Activated CD4-positive, alpha-beta T cell treated with anti-CD3 and anti-CD28 coated beads, Interleukin-2, amount 50 U/mL, for 1 hour (primary cell): ENCODE data around the gene ALAD.
"Not testable (repeated sequence)": the region's sequence is repeated elsewhere in the genome, so short reads cannot be mapped to it uniquely, and the experiment has no call there.

Source experiments
- DNase-seq: peaks from one replicate; pipeline ENCODE4 v3.0.0-alpha.2; 2020

Gene ALAD

DNA sequence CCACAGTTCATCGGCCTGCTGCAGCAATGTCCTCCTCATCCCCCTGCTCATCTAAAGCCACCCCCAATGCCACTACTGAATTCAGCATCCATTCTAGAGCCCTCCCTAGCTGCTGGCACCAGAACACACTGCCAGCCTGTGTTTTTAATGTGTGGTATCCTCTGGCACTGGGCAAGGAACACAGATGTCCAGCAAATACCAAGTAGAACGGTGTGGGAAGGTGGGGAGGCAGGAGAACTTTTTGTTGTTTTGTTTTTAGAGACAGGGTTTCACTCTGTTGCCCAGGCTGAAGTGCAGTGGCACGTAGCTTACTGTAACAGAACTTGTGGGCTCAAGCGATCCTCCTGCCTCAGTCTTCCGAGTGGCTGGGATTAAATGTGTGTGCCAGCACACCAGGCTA is 29.0 kb downstream of the ALAD start:
- DNase-seq = no peak

DNA sequence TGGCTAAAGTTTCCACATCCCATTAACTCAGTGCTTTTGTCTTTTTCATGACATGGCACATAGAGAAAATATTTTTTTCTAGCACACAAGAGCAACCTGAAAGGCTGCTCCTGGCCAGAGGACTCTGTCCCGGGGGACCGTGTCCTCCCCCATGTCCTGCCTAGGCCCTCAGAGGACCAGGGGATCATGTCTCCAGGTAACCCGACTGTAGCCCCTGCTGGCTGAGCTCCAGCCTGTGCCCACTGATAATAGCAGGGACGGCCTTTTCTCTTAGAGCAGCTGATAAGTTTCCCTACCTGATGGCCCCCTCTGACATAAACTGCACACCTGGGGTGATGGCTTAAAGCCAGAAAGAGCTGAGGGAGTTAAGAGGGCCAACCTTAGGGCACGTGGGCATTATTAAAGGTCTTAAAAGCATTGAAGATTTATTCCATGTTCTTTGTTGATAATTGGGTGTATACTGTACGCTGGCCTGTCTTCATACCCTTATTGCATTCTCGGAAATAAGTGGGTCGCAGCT is 30.2 kb downstream of the ALAD start:
- no peak for DNase-seq

DNA sequence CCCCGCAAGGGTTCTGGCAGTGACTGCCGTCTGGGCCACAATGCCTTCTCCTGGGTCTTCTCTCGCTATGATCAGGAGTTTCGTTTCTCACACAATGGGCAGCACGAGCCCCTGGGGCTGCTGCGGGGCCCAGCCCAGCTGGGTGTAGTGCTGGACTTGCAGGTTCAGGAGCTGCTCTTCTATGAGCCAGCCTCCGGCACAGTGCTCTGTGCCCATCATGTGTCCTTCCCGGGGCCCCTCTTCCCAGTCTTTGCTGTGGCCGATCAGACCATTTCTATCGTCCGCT is 31.3 kb downstream of the ALAD start:
- DNase-seq = no peak

DNA sequence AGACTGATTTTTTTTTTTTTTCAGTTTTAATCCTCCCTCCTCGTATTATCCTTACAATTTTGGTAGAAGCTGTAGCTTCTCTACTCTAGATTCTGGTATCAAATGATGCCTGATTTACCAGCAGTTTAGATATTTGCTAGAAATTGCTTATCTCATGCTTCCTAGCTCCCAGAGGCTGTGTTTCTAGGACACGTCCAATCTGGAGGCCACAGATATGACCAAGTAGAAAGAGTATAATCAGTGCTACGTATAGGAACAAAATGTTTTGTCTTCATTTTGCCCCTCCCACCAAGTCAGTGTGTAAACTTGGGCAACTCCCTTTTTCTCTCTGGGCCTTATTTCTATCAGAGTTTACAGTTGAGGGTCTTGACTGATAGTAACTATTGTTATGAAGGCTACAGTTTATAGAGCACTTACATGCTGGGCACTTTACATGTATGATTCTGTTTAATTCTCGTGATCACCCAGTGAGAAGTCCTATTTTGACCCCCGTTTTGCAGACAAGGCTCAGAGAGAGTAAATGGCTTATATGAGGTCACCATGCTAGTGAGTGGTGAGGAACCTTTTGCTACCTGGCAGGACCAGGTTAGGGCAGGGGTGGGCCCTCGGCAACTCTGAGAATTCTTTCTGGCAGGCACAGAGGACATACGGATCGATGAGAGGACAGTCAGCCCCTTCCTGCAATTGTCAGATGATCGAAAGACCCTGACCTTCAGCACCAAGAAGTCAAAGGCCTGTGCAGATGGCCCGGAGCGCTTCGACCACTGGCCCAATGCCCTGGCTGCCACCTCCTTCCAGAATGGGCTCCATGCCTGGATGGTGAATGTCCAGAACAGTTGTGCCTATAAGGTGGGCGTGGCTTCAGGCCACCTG is 31.9 kb downstream of the ALAD start:
- no peak for DNase-seq

DNA sequence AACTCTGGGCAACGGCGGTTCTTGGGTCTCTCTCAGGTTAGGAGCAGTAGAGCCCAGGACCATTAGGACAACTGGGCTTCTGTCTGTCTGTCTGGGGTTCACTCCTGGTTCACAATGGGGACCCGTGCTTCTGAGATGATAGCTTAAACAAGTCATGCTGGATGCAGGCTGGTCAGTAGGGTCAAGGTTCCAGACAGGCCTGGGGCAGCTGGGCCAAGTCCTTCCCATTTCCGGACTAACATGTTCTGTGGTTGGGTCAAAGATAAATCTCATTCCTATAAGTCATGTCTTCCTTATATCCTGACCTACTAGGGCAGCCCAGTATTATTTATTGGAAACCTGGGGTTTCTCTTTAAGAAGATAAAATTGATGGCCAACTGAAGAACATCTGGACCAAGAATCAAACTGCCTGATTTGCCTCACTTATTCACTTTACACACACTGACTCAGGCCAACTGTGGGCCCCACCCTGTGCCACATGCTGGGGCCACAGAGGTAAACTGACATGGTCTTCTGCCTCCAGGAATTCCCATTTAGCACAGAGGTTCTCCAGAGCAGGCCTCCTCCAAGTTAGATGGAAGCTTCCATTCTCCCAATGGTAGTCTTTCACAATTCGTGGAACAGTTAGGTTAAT is 32.6 kb downstream of the ALAD start:
- no peak for DNase-seq

DNA sequence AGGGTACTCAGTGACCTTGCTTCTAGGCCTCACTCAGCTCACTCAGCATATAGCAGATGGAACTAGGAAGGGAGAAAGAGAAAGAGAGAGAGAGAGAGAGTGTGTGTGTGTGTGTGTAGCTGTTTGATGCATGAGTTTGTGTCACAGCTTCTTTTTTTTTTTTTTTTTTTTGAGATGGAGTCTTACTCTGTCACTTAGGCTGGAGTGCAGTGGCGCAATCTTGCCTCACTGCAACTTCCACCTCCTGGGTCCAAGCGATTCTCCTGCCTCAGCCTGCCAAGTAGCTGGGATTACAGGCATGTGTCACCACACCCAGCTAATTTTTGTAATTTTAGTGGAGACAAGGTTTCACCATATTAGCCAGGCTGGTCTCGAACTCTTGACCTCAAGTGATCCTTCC is 35.4 kb downstream of the ALAD start:
- not testable (repeated sequence) for DNase-seq

DNA sequence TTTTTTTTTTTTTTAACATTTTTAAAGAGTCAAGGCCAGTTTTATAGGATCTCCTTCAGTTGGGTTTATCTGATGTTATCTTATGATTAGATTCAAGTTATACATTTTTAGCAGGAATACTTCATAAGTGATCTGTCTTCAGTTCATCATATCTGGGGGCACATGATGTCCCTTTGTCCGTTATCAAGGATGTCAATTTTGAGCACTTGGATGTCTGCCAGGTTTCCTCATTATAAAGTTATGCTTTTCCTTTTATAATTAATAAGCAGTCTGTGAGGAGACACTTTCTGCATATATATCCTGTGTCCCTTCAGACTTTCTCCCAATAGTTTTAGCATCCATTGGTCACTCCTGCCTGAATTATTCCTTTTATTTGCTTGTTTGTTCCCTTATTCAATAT is 36.1 kb downstream of the ALAD start:
- DNase-seq = no peak

DNA sequence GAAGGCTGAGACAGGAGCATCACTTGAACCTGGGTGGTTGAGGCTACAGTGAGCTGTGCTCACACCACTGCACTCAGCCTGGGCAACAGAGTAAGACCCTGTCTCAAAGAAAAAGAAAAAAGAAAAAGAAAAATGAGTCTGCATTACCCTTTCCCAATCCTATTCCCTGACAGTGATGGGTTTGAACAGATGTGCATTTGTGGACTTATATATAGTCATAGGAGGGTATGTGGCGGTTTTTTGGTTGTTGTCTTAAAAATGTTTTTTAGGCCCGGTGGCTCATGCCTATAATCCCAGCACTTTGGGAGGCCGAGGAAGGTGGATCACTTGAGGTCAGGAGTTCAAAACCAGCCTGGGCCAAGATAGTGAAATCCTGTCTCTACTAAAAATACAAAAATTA is 37.7 kb downstream of the ALAD start:
- DNase-seq = no peak

DNA sequence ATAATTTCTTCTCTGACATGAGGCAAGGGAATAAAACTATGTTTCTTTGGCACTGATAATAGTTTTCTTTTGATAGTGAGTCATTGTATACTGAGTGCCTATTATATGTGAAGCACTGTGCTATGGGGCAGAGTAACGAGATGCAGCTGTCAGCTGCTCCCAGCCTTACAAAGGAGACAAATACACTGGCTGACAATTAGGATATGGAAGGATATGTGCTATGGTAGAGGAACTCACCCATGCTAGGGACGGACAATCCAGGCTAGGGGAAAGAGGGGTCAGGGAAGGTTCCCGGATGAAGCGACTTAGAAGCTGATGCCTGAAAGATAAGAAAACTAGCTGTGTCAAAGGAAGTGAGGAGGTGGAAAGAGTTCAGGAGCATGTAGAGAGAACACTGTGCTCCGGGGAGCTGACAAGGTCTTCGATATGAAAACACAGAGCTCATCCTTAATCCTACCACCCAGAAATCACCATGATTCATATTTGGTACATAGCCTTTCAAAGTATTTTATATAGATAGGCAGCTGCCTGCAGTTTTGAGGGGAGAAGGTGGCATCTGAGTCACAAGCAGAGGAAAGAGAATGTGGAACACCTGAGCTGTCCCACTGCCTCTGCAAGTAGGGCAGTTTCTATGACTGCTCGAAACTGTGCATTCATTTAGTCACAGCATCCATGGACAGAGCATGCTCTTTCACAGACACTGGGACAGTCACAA is 39.6 kb downstream of the ALAD start:
- DNase-seq = no peak

DNA sequence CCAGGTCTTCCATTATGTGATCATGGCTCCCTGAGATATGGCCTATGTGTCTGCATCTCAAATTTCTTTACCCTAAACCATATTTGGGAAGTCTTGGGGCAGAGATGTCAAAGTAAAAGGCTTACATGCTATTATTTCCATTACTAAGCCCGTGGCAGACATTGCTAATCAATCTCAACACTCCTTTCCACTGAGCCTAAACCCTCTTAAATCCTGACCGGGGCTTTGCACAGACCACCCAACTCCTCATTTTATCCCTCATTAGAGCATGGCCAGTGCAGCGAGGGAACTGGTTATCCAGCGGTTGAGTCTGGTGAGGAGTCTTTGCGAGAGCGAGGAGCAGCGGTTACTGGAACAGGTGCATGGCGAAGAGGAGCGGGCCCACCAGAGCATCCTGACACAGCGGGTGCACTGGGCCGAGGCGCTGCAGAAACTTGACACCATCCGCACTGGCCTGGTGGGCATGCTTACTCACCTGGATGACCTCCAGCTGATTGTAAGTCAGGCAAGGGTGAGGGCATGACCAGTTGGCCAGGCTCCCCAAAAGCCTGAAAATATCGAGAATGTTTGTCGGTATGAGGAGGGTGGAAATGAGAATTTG is 40.7 kb downstream of the ALAD start:
- DNase-seq = no peak

DNA sequence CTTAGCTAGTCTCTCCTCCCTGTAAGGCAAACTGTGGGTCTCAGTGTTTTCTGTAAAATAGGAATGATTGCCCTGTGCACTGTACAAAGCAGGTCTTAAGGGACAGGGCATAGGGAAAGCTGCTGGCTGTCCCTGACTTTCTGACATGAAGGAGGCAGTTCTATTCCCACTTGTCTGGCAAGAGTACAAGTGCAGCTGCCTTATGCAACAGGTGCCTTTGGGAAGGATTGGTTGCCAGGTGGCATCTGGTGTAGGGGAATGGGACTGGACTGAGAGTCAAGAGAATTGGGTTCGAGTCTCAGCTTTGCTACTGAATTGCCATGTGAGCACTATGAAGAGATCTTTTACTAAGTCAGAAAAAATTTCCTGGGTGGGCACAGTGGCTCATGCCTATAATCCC is 41.7 kb downstream of the ALAD start:
- no peak for DNase-seq

DNA sequence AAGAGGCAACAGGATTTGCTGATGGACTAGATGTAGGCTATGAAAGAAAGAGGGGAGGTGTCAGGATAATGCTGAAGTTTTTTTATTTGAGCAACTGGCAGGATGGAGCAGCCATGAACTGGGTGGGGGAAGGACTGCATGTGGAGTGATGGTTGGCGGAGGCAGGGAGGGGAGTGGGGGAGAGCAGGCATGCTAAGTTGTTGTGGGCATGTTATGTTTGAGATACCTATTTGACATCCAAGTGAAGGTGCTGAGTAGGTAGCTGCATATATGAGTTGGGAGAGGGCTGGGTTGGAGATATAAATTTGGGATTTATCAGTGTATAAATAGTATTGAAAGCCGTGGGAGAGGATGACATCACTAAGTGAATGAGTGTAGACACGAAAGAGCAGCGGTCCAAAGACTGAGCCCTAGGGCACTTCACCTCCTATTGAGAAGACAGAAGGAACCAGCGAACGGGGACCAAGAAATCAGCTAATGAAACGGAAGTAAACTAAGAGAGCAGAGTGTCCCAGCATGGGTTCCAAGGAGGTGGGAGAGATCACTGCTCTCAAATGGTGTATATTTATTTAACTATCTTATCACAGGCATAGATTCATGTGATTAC is 44.3 kb downstream of the ALAD start:
- DNase-seq = no peak

DNA sequence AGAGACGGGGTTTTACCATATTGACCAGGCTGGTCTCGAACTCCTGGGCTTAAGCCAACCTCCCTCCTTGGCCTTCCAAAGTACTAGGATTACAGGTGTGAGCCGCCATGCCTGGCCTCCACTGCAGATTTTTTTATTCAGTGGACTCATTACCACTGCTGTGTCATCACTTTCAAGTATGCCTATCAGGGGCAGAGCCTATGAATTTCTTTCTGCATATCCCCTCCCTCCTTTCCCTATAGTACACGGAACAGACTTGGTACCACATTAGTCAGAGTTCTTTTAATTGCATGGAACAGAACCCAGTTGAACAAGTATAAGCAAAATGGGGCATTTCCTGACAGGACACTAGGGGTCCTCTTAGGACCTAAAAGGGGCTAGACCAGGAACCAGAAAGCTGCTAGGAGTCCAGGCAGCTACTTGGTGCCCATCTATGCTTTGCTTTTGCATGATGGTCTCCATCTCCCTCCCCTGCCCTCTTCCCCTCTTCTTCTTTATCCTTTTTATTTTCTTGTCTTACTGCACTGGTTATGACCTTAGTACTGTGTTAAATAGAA is 46.0 kb downstream of the ALAD start:
- DNase-seq = no peak

DNA sequence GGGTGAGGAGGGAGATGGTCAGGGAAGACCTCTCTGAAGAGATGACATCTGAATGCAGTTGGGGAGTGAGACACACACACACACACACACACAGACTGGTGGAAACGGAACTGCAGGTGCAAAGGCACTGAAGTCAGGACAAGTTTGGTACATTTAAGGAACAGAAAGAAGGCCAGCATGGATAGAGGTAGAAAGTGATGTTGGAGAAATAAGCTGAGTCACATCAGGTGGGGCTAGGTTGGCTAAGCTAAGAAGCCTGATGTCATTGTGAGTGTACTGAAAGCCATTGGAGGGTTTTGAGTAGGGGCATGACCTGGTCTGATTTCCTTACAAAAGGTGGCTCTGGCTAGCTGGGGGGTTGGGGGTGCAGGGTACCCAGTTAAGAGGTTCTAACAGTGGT is 48.7 kb downstream of the ALAD start:
- no peak for DNase-seq

DNA sequence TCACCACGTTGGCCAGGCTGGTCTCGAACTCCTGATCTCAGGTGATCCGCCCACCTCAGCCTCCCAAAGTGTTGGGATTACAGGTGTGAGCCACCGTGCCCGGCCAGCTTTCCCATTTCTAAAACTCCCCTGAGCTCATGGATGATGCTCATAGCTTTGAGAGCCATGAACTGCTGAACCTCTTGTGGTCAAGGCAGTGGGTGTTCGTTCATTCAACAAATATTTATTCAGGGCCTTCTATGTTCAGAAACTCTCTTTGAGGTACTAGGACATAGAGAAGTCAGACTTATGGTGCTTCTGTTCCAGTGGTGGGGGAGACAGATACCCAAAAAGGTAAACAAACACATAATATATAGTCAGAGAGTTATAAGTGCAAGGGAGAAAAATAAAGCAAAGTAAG is 49.1 kb downstream of the ALAD start:
- no peak for DNase-seq

DNA sequence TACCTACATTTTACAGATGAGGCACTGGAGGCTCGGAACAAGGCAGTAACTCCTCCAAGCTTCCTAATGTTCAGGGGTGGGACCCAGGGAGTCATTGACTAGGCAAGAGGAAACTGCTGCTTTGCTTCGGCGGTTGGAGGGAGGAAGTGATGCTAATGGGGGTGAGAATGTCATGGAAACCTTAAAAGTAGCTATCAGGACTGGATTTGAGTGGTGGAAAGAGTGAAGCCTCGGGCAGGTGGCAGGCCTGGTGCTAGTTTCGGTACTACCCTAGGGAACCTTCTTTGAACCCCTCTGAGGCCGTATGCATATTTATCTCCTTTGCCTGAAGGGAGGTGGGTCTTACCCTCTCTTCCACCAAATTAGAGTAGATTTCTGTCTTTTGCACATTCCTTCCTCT is 50.1 kb downstream of the ALAD start:
- no peak for DNase-seq

DNA sequence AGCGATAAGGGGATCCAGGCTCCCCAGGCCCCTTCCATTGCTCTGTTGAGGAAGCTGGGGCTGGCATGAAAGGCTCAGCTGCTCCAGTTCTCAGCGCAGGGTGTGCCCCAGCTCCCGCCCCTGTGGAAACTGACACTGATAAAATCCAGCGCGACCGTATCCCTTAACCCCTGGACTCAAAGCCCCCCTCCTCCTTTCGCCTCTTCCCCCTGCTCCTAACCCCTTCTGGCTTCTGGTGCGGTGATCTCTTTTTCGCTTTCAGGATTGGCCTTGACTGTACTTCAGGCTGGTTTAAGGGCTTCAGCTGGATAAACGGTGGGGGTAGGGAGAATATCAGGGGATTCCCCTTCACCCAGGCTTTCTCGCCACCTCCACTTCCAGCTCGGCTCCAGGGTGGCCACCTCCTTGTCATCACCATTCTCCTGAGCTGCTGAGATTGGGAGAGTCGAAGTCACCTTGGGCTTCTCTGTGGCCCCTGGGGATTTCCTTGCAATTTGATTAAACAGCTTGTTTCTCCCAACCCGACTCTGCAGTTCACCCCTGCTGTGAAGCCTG is 50.9 kb downstream of the ALAD start:
- no peak for DNase-seq

DNA sequence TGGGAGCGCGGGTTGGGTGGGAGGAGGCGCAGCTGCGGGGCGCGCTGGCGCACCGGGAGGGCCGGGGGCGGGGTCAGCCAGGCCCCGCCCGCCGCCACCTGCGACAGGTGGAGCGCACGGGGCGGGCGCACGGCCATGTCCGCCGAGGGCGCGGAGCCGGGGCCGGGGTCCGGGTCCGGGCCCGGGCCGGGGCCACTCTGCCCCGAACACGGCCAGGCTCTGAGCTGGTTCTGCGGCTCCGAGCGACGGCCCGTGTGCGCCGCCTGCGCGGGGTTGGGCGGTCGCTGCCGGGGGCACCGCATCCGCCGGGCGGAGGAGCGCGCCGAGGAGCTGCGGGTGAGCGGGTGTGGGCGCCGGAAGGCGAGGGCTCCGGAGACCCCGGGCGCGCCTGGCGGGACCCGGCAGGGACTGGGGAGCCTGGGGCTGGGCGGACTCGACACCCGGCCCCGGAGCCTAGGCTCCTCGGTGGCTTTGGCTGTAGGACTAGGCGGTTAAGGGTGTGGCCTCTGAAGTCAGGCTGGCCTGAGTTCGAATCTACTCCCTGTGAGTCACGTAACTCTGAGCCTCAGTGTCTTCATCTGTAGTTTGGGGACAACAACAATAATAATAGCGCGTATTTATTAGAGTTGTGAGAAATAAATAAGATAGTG is 51.5 kb downstream of the ALAD start, which contains the start of gene BSPRY:
TSS of gene BSPRY (plus strand) at position 97 of the 650 bp plus-strand sequence. CDS start at position 136, 39 bp downstream.
- no peak for DNase-seq

DNA sequence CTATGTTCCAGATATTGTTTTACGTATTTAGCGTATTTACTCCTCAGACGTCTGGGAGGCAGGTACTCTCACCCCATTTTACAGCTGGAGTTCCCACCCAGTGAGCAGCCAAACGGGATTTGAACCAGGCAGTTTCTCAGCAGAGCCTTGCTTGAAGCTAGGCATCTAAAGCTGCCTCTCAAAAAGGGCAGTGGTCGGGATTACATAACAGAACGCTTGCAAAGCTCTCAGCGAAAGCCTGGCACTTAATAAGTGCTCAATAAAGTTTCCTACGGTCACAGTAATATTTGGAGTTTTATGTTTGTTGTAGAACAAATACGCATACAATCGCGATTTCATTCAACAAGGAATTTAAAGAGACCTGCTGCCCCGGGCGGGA is 52.0 kb downstream of the ALAD start:
- no peak for DNase-seq

DNA sequence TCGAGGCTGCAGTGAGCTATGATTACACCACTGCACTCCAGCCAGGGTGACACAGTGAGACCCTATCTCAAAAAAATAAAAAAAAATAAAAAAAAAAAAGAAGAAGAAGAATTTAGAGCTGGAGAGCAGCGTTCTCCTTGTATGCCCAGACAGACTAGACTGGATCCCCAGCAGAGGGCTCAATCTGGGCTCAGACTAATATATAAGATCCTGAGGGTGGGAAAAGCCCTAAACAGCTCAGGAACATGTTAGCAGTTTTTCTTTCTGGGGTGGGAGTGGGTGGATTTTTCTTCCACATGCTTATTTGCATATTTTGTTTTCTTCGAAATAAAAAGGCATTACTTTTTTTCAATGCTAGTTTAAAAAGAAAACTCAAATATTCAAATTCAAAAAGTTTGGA is 52.6 kb downstream of the ALAD start:
- no peak for DNase-seq

DNA sequence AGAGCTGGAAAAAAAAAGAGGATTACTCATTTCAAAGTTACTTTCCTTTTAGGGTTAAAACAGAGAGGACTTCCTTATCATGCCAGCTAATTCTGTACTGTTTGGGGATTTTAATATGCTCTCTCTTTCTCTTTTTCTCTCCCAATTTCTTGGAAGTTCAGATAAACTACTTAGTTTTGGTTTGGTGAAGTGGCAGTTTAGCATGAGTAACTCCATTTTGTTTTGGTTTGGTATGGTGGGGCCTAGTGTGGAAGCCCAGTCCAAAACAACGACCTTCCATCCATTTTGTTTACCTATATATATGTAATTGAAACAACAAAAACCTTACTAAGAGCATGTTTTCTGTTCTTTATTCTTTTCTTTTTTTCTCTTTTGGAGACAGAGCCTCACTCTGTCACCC is 55.4 kb downstream of the ALAD start:
- DNase-seq = no peak

DNA sequence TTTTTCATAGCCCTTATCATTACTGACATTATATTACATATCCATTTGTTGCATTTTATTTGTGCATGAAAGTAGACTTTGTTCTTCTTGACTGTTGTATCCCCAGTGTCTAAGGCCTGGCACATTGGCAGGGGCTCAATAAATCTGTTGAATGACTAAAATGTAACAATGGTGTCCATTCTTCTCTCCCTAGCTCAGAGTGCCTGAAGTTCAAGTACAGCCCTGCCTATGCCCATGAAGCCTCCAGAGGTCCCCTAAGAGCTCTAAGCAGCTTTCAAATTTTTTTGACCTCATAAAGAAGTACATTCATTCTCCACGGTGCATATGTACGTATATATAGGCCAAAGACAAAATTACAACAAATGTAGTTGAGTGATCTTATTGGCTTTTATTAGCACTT is 55.9 kb downstream of the ALAD start:
- DNase-seq = no peak
